GM12865 (cell line): ENCODE data around the gene RASA2.

Experiments used
- DNase-seq: peaks from one replicate; pipeline ENCODE4 v3.0.0; 2010; ENCODE audit warnings: low read depth
- H3K4me3 ChIP-seq: 2 replicates; pipeline ENCODE4 v1.5.1; 2011; ENCODE audit warnings: mild to moderate bottlenecking, low read depth, low read length, control low read depth
- CTCF ChIP-seq: IDR thresholded peaks from 2 replicates; pipeline ENCODE4 v1.5.1; 2011; ENCODE audit warnings: low read length, control low read depth, low read depth, inconsistent platforms; ENCODE audit not compliant: insufficient read depth; ENCODE audit errors: missing control alignments

Gene RASA2

GRCh38 chr3:141456301-141456625 is 30.6 kb upstream of the RASA2 start:
- TF ChIP-seq CTCF, result no peak
- no peak overlapping the region for H3K4me3 ChIP-seq
- no peak for DNase-seq

GRCh38 chr3:141457624-141458236 is 29.1 kb upstream of the RASA2 start:
- H3K4me3 ChIP-seq, result no peak overlapping the region
- no peak for DNase-seq
- no peak for TF ChIP-seq CTCF

GRCh38 chr3:141459008-141459407 is 27.8 kb upstream of the RASA2 start:
- TF ChIP-seq CTCF, result no peak
- H3K4me3 ChIP-seq, result no peak overlapping the region
- DNase-seq, result no peak

GRCh38 chr3:141460097-141460704 is 26.6 kb upstream of the RASA2 start:
- peak; percentile 85 for DNase-seq
- H3K4me3 ChIP-seq, result no peak overlapping the region
- peak; percentile 89 for TF ChIP-seq CTCF

GRCh38 chr3:141462176-141462859 is 24.5 kb upstream of the RASA2 start:
- no peak for TF ChIP-seq CTCF
- peak; percentile 27 for DNase-seq
- no peak overlapping the region for H3K4me3 ChIP-seq

- TF ChIP-seq CTCF, result no peak
- no peak overlapping the region for H3K4me3 ChIP-seq
- DNase-seq, result no peak
Measured at GRCh38 chr3:141465221-141465620, 21.6 kb upstream of the RASA2 start.
